Measurements from ENCODE around the gene ITIH1.
A peak's percentile ranks its signal among the peaks of the same experiment; 100 is the strongest.
"Not testable (repeated sequence)": the region's sequence is repeated elsewhere in the genome, so short reads cannot be mapped to it uniquely, and the experiment has no call there.

Gene ITIH1, protein sequence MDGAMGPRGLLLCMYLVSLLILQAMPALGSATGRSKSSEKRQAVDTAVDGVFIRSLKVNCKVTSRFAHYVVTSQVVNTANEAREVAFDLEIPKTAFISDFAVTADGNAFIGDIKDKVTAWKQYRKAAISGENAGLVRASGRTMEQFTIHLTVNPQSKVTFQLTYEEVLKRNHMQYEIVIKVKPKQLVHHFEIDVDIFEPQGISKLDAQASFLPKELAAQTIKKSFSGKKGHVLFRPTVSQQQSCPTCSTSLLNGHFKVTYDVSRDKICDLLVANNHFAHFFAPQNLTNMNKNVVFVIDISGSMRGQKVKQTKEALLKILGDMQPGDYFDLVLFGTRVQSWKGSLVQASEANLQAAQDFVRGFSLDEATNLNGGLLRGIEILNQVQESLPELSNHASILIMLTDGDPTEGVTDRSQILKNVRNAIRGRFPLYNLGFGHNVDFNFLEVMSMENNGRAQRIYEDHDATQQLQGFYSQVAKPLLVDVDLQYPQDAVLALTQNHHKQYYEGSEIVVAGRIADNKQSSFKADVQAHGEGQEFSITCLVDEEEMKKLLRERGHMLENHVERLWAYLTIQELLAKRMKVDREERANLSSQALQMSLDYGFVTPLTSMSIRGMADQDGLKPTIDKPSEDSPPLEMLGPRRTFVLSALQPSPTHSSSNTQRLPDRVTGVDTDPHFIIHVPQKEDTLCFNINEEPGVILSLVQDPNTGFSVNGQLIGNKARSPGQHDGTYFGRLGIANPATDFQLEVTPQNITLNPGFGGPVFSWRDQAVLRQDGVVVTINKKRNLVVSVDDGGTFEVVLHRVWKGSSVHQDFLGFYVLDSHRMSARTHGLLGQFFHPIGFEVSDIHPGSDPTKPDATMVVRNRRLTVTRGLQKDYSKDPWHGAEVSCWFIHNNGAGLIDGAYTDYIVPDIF

DNA sequence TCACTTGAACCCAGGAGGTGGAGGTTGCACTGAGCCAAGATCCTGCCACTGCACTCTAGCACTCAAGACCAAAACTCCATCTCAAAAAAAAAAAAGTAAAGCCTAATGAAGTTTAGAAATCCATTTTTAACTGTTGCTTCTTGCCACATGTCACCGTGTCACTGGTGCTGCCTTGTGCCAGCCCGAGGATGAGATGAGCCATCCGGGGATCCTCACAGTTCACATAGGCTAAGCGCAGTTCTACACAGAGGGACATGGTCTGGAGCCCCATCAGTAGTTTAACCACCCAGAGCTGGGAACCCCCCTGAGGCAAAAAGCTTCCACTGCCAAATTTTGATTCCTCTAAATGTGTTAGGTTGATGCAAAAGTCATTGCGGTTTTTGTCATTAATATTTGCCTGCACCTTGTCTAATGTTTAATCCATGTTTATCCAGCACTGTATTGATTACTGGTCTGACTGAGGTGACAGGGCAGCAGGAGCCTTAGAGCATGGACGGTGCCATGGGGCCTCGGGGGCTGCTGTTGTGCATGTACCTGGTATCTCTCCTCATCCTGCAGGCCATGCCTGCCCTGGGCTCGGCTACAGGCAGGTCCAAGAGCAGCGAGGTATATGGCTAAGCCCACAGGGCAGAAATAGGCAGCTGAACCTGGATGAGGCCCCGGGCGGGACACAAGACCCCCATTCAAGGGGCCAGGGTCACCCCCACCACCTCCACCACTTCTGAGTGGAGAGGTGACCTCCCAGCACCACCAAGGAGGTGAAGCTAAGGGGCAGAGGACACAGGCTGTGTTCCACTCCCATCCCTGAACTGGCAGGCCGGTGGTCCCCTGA, at the start of gene ITIH1:
Gene ITIH1, plus strand, starts transcription at position 473 of the 832 bp plus-strand sequence. Its CDS starts 17 bp downstream, at position 490.
- no peak for DNase-seq (ENCODE audit: low spot score)

- not testable (repeated sequence) for DNase-seq (ENCODE audit: low spot score)
Observed at GRCh38 chr3:52728753-52729152, 48.6 kb upstream of the ITIH1 start.

DNA sequence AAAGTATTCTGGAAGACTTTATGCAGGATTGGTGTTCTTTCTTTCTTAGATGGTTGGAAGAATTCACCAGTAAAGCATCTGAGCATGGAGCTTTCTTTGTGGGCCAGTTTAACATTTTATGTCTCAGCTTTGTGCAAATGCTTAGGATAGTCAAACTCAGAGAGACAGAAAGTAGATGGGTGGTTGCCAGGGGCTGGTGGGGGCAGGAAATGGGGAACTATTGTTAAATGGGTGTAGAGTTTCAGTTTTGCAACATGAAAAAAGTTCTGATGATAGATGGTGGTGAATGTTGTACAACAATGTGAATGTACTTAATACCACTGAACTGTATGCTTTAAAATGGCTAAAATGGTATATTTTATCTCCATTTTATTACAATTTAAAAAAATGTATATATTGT, 46.7 kb upstream of the ITIH1 start:
- DNase-seq (ENCODE audit: low spot score), result no peak

- DNase-seq (ENCODE audit: low spot score), result no peak
Observed at GRCh38 chr3:52731590-52731989, 45.8 kb upstream of the ITIH1 start.

GRCh38 chr3:52733256-52733891, 44.0 kb upstream of the ITIH1 start:
- no peak for DNase-seq (ENCODE audit: low spot score)

DNA sequence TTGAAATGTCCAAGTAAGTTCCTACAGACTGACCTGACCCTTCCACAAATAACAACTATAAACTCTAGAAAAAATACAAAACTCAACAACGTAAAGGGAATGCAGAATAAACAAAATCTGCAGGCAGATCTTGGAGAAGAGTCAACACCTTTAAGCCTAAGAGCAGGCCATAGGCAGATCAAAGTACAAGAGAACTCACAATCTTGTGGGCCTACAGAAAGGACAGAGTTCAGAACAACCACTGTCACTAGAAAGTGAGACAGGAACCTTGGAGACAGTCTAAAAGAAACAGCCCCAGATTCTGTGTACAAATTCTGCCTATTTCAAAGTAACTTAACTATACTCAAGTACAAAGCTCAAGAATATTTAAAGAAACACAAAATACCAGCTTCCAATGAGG, 37.7 kb upstream of the ITIH1 start:
- DNase-seq (ENCODE audit: low spot score), result no peak

DNA sequence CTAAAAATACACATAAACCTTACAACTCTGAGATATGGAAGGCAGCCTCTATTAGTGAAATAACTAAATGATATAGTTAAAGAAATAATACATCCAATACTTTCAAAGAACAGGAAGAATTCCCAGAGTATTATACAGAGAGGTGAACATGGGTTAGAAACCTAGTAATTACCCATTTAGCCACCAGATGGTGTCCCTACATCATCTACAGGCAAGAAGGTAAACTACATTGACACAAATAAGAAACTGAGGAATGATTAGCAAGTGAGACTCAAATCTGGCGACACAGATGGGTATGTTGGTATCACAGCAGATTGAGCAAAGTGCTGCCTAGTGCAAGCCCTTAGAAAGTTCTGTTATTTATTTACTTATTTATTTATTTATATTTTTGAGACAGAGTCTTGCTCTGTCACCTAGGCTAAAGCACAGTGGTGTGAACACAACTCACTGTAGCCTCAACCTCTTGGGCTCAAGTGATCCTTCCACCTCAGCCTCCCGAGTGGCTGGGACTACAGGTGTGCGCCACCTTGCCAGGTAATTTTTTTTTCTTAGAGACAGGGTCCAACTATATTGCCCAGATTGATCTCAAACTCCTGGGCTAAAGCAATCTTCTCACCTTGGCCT, 34.9 kb upstream of the ITIH1 start:
- DNase-seq (ENCODE audit: low spot score), result peak; percentile 34

- DNase-seq (ENCODE audit: low spot score), result no peak
Observed at GRCh38 chr3:52743152-52743551, 34.2 kb upstream of the ITIH1 start.

DNA sequence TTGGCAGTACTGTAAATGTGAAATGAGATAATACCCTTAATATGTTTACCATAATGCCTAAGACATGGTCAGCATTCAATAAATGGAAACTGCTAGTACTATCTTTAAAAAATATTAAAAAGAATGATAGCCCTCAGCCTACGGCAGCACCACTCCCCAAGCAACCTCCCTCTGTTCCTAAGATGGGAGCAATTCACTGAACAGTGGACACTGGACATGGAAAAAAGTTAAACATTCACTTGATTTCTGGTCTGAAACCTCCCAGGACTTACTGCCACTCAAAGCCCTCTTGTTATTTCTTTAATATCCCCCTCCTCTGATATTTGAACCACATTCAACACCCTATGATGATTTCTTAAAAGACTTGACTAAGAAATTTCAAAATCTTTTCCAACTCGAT, 33.7 kb upstream of the ITIH1 start:
- DNase-seq (ENCODE audit: low spot score), result no peak

DNA sequence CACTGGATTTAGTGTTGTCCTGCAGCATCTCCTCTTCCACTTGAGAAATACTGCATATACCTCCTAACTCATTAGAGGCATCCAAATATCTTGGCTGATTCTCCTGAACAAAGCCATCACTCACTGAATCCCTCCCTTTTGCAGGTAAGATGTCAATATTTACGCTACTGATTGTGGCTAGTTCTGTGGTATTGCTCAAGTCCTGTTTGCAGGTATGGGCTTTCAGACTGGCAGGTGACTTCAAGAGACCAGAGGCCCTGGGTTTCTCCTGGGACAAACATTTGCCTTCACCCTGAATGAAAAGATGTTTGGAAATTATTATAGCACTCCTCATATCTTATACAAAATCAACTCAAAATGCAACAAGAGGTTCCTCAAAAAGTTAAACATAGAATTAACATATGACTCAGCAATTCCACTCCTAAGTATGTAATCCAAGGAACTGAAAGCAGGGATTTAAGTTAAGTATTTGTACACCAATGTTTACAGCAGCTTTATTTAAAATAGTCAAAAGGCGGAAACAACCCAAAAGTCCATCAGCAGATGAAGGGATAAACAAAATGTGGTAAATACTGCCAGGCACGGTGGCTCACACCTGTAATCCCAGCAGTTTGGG, 25.2 kb upstream of the ITIH1 start:
- no peak for DNase-seq (ENCODE audit: low spot score)

DNA sequence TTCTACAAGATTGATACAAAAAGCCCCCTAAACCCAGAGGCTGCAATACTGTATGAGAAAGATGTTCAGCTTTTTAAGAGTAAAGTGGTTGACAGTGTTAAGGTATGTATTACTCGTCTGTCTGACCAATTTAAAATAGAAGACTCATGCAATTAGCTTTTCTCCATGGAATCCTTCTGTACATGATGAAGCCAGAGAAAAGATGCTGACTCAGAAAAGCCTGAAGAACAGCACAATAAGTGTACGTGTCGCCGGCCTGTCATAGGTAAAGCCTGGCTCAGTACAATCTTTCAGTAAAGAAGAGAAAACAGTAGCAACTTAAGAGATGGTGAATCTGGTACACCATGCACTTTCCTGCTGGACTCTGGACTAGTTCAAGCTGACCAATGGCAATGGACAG, 23.0 kb upstream of the ITIH1 start:
- DNase-seq (ENCODE audit: low spot score), result no peak

GRCh38 chr3:52756141-52756540, 21.3 kb upstream of the ITIH1 start:
- no peak for DNase-seq (ENCODE audit: low spot score)

GRCh38 chr3:52763466-52763865, 13.9 kb upstream of the ITIH1 start:
- DNase-seq (ENCODE audit: low spot score), result no peak

GRCh38 chr3:52769786-52770455, 7.5 kb upstream of the ITIH1 start:
- DNase-seq (ENCODE audit: low spot score), result no peak

- peak; percentile 93 for DNase-seq (ENCODE audit: low spot score)
Observed at GRCh38 chr3:52770496-52771333, 6.7 kb upstream of the ITIH1 start, which contains the start of gene NEK4. TSS of gene NEK4 (minus strand) at chr3:52770940. CDS start at chr3:52770746, 194 bp downstream.

- DNase-seq (ENCODE audit: low spot score), result no peak
Observed at GRCh38 chr3:52771334-52771681, 6.1 kb upstream of the ITIH1 start.

DNA sequence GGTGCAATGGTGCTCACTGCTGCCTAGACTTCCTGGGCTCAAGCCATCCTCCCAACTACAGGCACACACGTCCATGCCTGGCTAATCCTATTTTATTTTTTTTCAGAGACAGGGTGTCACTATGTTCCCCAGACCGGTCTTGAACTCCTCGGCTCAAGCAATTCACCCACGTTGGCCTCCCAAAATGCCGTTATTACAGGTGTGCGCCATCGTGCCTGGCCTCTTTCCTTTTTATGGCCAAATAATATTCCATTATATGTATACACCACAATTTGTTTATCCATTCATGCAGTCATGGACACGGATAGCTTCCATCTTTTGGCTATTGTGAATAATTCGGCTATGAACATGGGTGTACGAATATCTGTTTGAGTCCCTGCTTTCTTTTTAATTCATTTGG, 5.7 kb upstream of the ITIH1 start:
- no peak for DNase-seq (ENCODE audit: low spot score)

DNA sequence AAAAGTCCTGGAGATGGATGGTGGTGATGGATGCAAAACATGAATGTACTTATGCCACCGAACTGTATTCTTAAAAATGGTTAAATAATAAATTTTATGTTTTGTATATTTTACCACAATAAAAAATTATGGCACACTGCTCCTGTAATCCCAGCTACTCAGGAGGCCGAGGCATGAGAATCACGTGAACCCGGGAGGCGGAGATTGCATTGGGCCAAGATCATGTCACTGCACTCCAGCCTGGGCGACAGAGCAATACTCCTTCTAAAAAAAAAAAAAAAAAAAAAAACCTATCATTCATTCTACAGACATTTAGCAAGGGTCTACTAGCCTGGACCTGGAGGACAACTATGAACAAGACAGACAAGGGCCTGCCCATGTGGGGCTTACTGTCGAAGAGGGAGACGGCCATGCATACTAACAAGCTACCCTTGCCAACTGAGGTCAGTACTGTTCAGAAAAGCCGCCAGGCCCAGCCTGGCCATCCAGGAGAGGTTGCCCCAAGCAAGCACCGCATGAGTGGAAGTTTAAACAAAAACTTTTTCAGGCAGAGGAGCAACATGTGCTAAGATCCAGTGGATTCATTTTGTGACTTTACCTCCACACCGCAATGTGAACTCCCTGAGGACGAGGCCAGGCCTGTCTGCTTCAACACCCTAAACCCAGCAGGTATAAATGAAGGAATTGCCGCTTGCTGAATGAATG, 3.9 kb upstream of the ITIH1 start:
- no peak for DNase-seq (ENCODE audit: low spot score)
